ENCODE data around the gene LRIG2. TPM values are rescaled to one million over a fixed set of nuclear protein-coding genes. Genes with fewer than 3 reads are reported as not detected.

Gene LRIG2
- total and polyA plus RNA-seq, 4 donors = 1.3 to 11.9 (median 6.0) TPM

GRCh38 chr1:113129529-113130185, 56.7 kb downstream of the LRIG2 start:
- Histone ChIP-seq H3K36me3 (ENCODE audit: control insufficient read depth in 4 of 4, insufficient read depth in 3 of 4, low read depth in 1 of 4, low read length in 3 of 4) (peaks cover 2 to 19% (median 5%) of the 10 kb centered on the region in 4 donors), H3K4me1 (ENCODE audit: control insufficient read depth in 4 of 4, insufficient read depth in 4 of 4, low read length in 3 of 4) (peaks cover 0 to 7% (median 0%) of the 10 kb centered on the region in 4 donors), H3K9ac (ENCODE audit: low read depth in 1 of 2, low read length in 2 of 2) (no peak overlapping the region), H3K27ac (ENCODE audit: low read depth in 1 of 2, low read length in 2 of 2) (no peak overlapping the region), H3K9me3 (ENCODE audit: control insufficient read depth in 4 of 4, low read length in 3 of 4) (no peaks in the 10 kb centered on the region), H3K27me3 (ENCODE audit: control insufficient read depth in 4 of 4, insufficient read depth in 4 of 4, low read length in 3 of 4) (no peaks in the 10 kb centered on the region), H3K4me3 (ENCODE audit: low read depth in 1 of 3, low read length in 3 of 3) (no peak overlapping the region)
- TF ChIP-seq YY1 (IDR thresholded peaks at IDR 0.05) (no peak), ATF3 (IDR thresholded peaks at IDR 0.05) (no peak), CTCF (IDR thresholded peaks at IDR 0.05; ENCODE audit: low read depth, low read length, missing input control) (no peak), EGR1 (IDR thresholded peaks at IDR 0.05; ENCODE audit: low read depth in 2 of 2) (no peak), JUND (IDR thresholded peaks at IDR 0.05) (no peak), FOXA1 (IDR thresholded peaks at IDR 0.05) (no peak), MAX (IDR thresholded peaks at IDR 0.05) (no peak), ZBTB33 (IDR thresholded peaks at IDR 0.05) (no peak), GABPA (IDR thresholded peaks at IDR 0.05 in 1 of 2, conservative IDR thresholded peaks at IDR 0.05 in 1 of 2) (no peak), TAF1 (conservative IDR thresholded peaks at IDR 0.05) (no peak)
- no peak for DNase-seq (ENCODE audit: low spot score)
- 96% methylated on average over 6 of the region's 6 CpGs for WGBS

- no peaks in the 10 kb centered on the region for H3K4me1 ChIP-seq (ENCODE audit: control insufficient read depth in 4 of 4, insufficient read depth in 4 of 4, low read length in 3 of 4)
- 86% methylated on average over 4 of the region's 4 CpGs for whole genome bisulfite sequencing
- TF ChIP-seq TAF1 (conservative IDR thresholded peaks at IDR 0.05) (no peak), EGR1 (IDR thresholded peaks at IDR 0.05; ENCODE audit: low read depth in 2 of 2) (no peak), RXRA (IDR thresholded peaks at IDR 0.05) (no peak), RAD21 (IDR thresholded peaks at IDR 0.05) (no peak), FOXA2 (IDR thresholded peaks at IDR 0.05) (no peak), GABPA (IDR thresholded peaks at IDR 0.05 in 1 of 2, conservative IDR thresholded peaks at IDR 0.05 in 1 of 2) (no peak), MAX (IDR thresholded peaks at IDR 0.05) (no peak), JUND (IDR thresholded peaks at IDR 0.05) (no peak), YY1 (IDR thresholded peaks at IDR 0.05) (no peak), ATF3 (IDR thresholded peaks at IDR 0.05) (no peak), SP1 (IDR thresholded peaks at IDR 0.05) (no peak), CTCF (IDR thresholded peaks at IDR 0.05; ENCODE audit: low read depth, low read length, missing input control) (no peak), ZBTB33 (IDR thresholded peaks at IDR 0.05) (no peak)
- H3K27ac ChIP-seq (ENCODE audit: low read depth in 1 of 2, low read length in 2 of 2) = no peak overlapping the region
- no peaks in the 10 kb centered on the region for H3K27me3 ChIP-seq (ENCODE audit: control insufficient read depth in 4 of 4, insufficient read depth in 4 of 4, low read length in 3 of 4)
- no peak overlapping the region for H3K4me3 ChIP-seq (ENCODE audit: low read depth in 1 of 3, low read length in 3 of 3)
- no peak for DNase-seq (ENCODE audit: low spot score)
- H3K9ac ChIP-seq (ENCODE audit: low read depth in 1 of 2, low read length in 2 of 2) = no peak overlapping the region
- H3K36me3 ChIP-seq (ENCODE audit: control insufficient read depth in 4 of 4, insufficient read depth in 3 of 4, low read depth in 1 of 4, low read length in 3 of 4) = peaks cover 0 to 5% (median under 1%) of the 10 kb centered on the region in 4 donors
- H3K9me3 ChIP-seq (ENCODE audit: control insufficient read depth in 4 of 4, low read length in 3 of 4) = no peaks in the 10 kb centered on the region
Observed at GRCh38 chr1:113133038-113133437, 60.0 kb downstream of the LRIG2 start.
